ENCODE measurements around the gene KAZN. TPM values are rescaled to one million over a fixed set of nuclear protein-coding genes. Genes with fewer than 3 reads are reported as not detected.

KAZN gene
- polyA plus RNA-seq, 1 donor (not counting 4 experiments of a cell fraction or from before 2014, with no cell fraction given): 5.9 TPM

DNA sequence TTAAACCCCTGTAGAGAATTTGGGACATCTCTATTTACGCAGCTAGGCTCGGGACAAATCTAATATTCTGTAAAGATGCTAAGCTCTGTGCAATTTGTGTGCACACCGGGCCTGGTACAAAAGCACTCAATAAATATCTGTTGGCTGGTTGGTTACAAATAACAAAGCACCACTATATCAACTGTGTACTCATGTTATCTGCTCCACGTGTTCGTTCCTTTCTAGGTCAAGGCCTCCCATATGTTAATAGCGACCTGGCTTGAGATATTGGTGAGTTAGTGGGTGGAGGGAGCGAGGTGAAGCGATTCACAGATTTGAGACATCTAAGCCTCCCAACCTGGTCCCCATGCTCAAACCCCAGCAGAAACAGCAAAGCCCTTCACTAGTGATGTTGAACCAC lies 47.1 kb upstream of the KAZN start:
- TF ChIP-seq EZH2 (IDR thresholded peaks at IDR 0.05; ENCODE audit: low read length): no peak
- Histone ChIP-seq H3K9ac (ENCODE audit: control insufficient read depth, extremely low read depth, insufficient read depth, low read length) (no peak overlapping the region), H3K79me2 (ENCODE audit: control insufficient read depth, insufficient read depth, low read length) (no peaks in the 10 kb centered on the region), H3K27ac (ENCODE audit: control insufficient read depth, insufficient read depth, low read length) (no peak overlapping the region), H3K9me1 (ENCODE audit: control insufficient read depth, extremely low read depth, insufficient read depth, low read length) (no peaks in the 10 kb centered on the region), H3K36me3 (ENCODE audit: control insufficient read depth in 2 of 2, extremely low read depth in 1 of 2, insufficient read depth in 2 of 2, low read length in 2 of 2) (no peaks in the 10 kb centered on the region), H3K4me3 (ENCODE audit: control insufficient read depth in 2 of 3, extremely low read depth in 1 of 3, insufficient read depth in 2 of 3, low read depth in 1 of 3, low read length in 3 of 3) (no peak overlapping the region), H3K9me3 (ENCODE audit: control insufficient read depth, low read depth, low read length) (no peaks in the 10 kb centered on the region), H3K27me3 (ENCODE audit: control insufficient read depth, extremely low read depth, insufficient read depth, low read length) (peaks cover 5% of the 10 kb centered on the region), H2AFZ (ENCODE audit: control insufficient read depth, low read length) (no peak overlapping the region), H3K4me2 (ENCODE audit: control insufficient read depth, extremely low read depth, insufficient read depth, low read depth, low read length) (no peak overlapping the region), H3K4me1 (ENCODE audit: control insufficient read depth, extremely low read depth, insufficient read depth, low read length) (no peaks in the 10 kb centered on the region), H4K20me1 (ENCODE audit: control insufficient read depth, extremely low read depth, insufficient read depth, low read length) (peaks cover 2% of the 10 kb centered on the region)
- dilution Hi-C loops (cut with MboI; ENCODE audit: extremely low pct_ligation_motif_present, low sequenced_read_pairs): no loop called here
- FAIRE-seq (no peak), DNase-seq (ENCODE audit: low read depth, low spot score) (no peak)

DNA sequence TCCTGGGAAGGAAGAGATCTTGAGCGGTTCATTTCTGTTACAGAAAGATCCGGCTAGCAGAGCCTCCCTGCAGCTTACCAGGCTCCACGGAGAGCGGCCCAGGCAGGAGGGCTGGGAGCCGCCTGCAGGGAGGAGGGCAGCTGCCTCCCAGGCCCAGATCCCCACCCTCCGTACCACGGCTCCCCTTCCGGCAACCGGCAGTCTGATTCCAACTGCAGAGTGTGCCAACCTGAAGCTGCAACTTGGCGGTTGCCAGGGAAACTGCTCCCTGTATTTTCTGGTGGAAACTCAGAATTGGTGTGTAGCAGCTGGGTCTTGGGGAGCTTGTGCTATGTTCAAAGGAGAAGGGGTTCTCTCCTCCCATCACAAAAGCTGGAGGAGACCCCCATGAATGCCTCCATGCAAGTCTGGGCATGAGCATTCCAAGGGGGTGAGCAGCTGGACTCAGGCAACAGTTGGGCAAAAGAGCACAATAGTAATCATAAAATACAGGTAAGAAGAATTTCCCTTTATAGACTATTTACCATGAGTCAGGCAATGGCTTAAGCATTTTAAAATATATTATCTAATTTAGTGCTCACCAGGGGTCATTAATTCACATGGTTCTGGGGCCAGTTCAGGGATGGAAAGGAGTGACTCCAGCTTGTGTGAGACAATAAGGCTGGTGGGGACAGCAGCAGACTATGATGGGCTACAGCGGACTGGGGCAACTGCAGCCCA lies 46.1 kb upstream of the KAZN start:
- Histone ChIP-seq H3K9me1 (ENCODE audit: control insufficient read depth, extremely low read depth, insufficient read depth, low read length) (no peaks in the 10 kb centered on the region), H2AFZ (ENCODE audit: control insufficient read depth, low read length) (peak overlapping the region; percentile 20), H3K4me1 (ENCODE audit: control insufficient read depth, extremely low read depth, insufficient read depth, low read length) (no peaks in the 10 kb centered on the region), H3K9ac (ENCODE audit: control insufficient read depth, extremely low read depth, insufficient read depth, low read length) (no peak overlapping the region), H4K20me1 (ENCODE audit: control insufficient read depth, extremely low read depth, insufficient read depth, low read length) (peaks cover 2% of the 10 kb centered on the region), H3K4me2 (ENCODE audit: control insufficient read depth, extremely low read depth, insufficient read depth, low read depth, low read length) (no peak overlapping the region), H3K36me3 (ENCODE audit: control insufficient read depth in 2 of 2, extremely low read depth in 1 of 2, insufficient read depth in 2 of 2, low read length in 2 of 2) (no peaks in the 10 kb centered on the region), H3K27ac (ENCODE audit: control insufficient read depth, insufficient read depth, low read length) (no peak overlapping the region), H3K9me3 (ENCODE audit: control insufficient read depth, low read depth, low read length) (no peaks in the 10 kb centered on the region), H3K4me3 (ENCODE audit: control insufficient read depth in 2 of 3, extremely low read depth in 1 of 3, insufficient read depth in 2 of 3, low read depth in 1 of 3, low read length in 3 of 3) (no peak overlapping the region), H3K79me2 (ENCODE audit: control insufficient read depth, insufficient read depth, low read length) (no peaks in the 10 kb centered on the region), H3K27me3 (ENCODE audit: control insufficient read depth, extremely low read depth, insufficient read depth, low read length) (peaks cover 5% of the 10 kb centered on the region)
- DNase-seq (ENCODE audit: low read depth, low spot score): no peak
- TF ChIP-seq EZH2 (IDR thresholded peaks at IDR 0.05; ENCODE audit: low read length): no peak
- no peak for FAIRE-seq
- dilution Hi-C loops (cut with MboI; ENCODE audit: extremely low pct_ligation_motif_present, low sequenced_read_pairs): no loop called here

- no peaks in the 10 kb centered on the region for H3K9me3 ChIP-seq (ENCODE audit: control insufficient read depth, low read depth, low read length)
- H3K9me1 ChIP-seq (ENCODE audit: control insufficient read depth, extremely low read depth, insufficient read depth, low read length): no peaks in the 10 kb centered on the region
- DNase-seq (ENCODE audit: low read depth, low spot score): no peak
These were observed 44.8 kb upstream of the KAZN start for GRCh38 chr1:14553711-14554110.

More at GRCh38 chr1:14553711-14554110, 44.8 kb upstream of the KAZN start:
- Histone ChIP-seq H3K79me2 (ENCODE audit: control insufficient read depth, insufficient read depth, low read length) (no peaks in the 10 kb centered on the region), H3K27me3 (ENCODE audit: control insufficient read depth, extremely low read depth, insufficient read depth, low read length) (peaks cover 5% of the 10 kb centered on the region), H3K4me2 (ENCODE audit: control insufficient read depth, extremely low read depth, insufficient read depth, low read depth, low read length) (no peak overlapping the region), H3K9ac (ENCODE audit: control insufficient read depth, extremely low read depth, insufficient read depth, low read length) (no peak overlapping the region), H2AFZ (ENCODE audit: control insufficient read depth, low read length) (no peak overlapping the region), H3K4me3 (ENCODE audit: control insufficient read depth in 2 of 3, extremely low read depth in 1 of 3, insufficient read depth in 2 of 3, low read depth in 1 of 3, low read length in 3 of 3) (no peak overlapping the region), H4K20me1 (ENCODE audit: control insufficient read depth, extremely low read depth, insufficient read depth, low read length) (peaks cover 2% of the 10 kb centered on the region), H3K27ac (ENCODE audit: control insufficient read depth, insufficient read depth, low read length) (no peak overlapping the region), H3K36me3 (ENCODE audit: control insufficient read depth in 2 of 2, extremely low read depth in 1 of 2, insufficient read depth in 2 of 2, low read length in 2 of 2) (no peaks in the 10 kb centered on the region), H3K4me1 (ENCODE audit: control insufficient read depth, extremely low read depth, insufficient read depth, low read length) (no peaks in the 10 kb centered on the region)
- no peak for TF ChIP-seq EZH2 (IDR thresholded peaks at IDR 0.05; ENCODE audit: low read length)
- TF ChIP-seq, protein P1, sequence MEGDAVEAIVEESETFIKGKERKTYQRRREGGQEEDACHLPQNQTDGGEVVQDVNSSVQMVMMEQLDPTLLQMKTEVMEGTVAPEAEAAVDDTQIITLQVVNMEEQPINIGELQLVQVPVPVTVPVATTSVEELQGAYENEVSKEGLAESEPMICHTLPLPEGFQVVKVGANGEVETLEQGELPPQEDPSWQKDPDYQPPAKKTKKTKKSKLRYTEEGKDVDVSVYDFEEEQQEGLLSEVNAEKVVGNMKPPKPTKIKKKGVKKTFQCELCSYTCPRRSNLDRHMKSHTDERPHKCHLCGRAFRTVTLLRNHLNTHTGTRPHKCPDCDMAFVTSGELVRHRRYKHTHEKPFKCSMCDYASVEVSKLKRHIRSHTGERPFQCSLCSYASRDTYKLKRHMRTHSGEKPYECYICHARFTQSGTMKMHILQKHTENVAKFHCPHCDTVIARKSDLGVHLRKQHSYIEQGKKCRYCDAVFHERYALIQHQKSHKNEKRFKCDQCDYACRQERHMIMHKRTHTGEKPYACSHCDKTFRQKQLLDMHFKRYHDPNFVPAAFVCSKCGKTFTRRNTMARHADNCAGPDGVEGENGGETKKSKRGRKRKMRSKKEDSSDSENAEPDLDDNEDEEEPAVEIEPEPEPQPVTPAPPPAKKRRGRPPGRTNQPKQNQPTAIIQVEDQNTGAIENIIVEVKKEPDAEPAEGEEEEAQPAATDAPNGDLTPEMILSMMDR (optimal IDR thresholded peaks at IDR 0.05 in 1 of 3, IDR thresholded peaks at IDR 0.05 in 1 of 3, conservative IDR thresholded peaks at IDR 0.05 in 1 of 3; ENCODE audit: extremely low read depth in 1 of 3, insufficient read depth in 2 of 3, low read length in 3 of 3): no peak
- dilution Hi-C loops (cut with MboI; ENCODE audit: extremely low pct_ligation_motif_present, low sequenced_read_pairs): no loop called here
- no peak for FAIRE-seq
